H1 (cell line): ENCODE results near the gene PKNOX1. TPM values are rescaled to one million over a fixed set of nuclear protein-coding genes. Genes with fewer than 3 reads are reported as not detected.

Source experiments
- CHD7 ChIP-seq: fragments of 300-600 bp; sonication (generic); IDR thresholded peaks from 2 replicates; pipeline ENCODE4 v1.7.1; 2012; ENCODE audit warnings: low read length, moderate library complexity, mild to moderate bottlenecking, inconsistent platforms; ENCODE audit not compliant: insufficient replicate concordance
- CREB1 ChIP-seq: IDR thresholded peaks from 2 replicates; pipeline ENCODE4 v1.6.1; 2012; ENCODE audit warnings: inconsistent platforms
- GTF2F1 ChIP-seq: IDR thresholded peaks from 2 replicates; pipeline ENCODE4 v1.6.1; 2012; ENCODE audit warnings: low read depth, low read length, improper control_type of control experiment, borderline replicate concordance
- POLR2A ChIP-seq, 2 experiments: IDR thresholded peaks; 1 replicate in 1 of 2; 2 replicates in 1 of 2; pipeline ENCODE4 v1.6.1; 2011; ENCODE audit warnings: low read depth in 2 of 2, low read length in 2 of 2, mild to moderate bottlenecking in 2 of 2; ENCODE audit errors: control extremely low read depth in 1 of 2
- RBBP5 ChIP-seq: IDR thresholded peaks from 2 replicates; pipeline ENCODE4 v1.7.1; 2012; ENCODE audit warnings: low read depth, mild to moderate bottlenecking, inconsistent platforms, low read length, moderate library complexity, borderline replicate concordance
- SP2 ChIP-seq: IDR thresholded peaks from 2 replicates; pipeline ENCODE4 v1.6.1; 2012; ENCODE audit warnings: mild to moderate bottlenecking, low read length, inconsistent platforms
- TCF12 ChIP-seq: IDR thresholded peaks from 2 replicates; pipeline ENCODE4 v1.6.1; 2011; ENCODE audit warnings: low read depth, mild to moderate bottlenecking, low read length
- TEAD4 ChIP-seq: IDR thresholded peaks from 2 replicates; pipeline ENCODE4 v1.6.1; 2012; ENCODE audit warnings: low read depth, low read length, inconsistent platforms, mixed read lengths
- polyA plus RNA-seq, 7 experiments: library from polyadenylated mRNA; depleted of rRNA in 3 of 7; stranded (reverse) in 5 of 7; unstranded in 2 of 7; fragments of >200 nt in 5 of 7; fragments of 200-250 nt in 2 of 7; gene quantifications; 1 replicate in 5 of 7; 2 replicates in 1 of 7; 4 replicates in 1 of 7; pipeline versions ENCODE4 v1.2.1 to v1.2.3, GENCODE V29; 2011 to 2013; ENCODE audit warnings: missing spikeins in 2 of 7, mixed read lengths in 2 of 7
- total RNA-seq: library from RNA; stranded (reverse); fragmentation: NEBNext Ultra II Directional; extraction: Animal tissue kit (Norgen Biotek cat#: 25700); gene quantifications from 2 replicates; pipeline ENCODE4 v1.2.1, GENCODE V29; 2021
- TF ChIP-seq, protein P1 (sequence below): IDR thresholded peaks from 2 replicates; pipeline ENCODE4 v1.6.1; 2012; ENCODE audit warnings: low read length, inconsistent platforms

Gene PKNOX1
- total and polyA plus RNA-seq, 2 of the 8 experiments (the other 6 are each of a cell fraction or from before 2014, with no cell fraction given): 20.4 to 31.9 TPM

DNA sequence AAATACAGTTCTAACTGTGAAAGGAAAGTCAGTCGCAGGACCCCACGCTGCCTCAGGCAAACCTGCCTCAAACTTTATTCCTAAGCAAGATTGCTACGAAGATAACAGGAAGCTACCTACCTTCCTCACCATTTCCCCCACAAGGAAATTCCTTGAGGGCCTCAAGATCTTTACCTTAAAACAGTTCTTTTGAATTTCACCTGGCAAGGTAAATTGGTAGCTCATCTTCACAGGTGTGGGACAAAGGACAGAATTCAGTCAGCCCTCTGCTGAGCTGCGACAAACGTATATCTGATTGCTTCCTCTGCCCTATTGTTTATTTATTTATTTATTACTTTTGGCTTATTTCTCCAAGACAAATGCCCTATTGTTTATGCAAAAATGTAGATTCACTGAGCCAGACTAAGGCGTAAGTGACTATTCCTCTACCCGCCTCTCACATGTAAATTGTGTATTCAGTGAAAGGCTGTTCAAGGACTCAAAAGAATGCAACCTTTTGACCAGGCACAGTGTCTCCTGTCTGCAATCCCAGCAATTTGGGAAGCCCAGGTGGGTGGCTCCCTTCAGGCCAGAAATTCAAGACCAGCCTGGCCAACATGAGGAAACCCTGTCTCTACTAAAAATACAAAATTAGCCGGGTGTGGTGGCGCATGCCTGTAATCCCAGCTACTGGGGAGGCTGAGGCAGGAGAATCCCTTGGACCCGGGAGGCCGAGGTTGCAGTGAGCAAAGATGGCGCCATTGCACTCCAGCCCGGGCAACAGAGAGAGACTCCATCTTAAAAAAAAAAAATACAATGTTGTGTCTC, 17.3 kb upstream of the PKNOX1 start (continued):
- TF ChIP-seq TEAD4 (no peak), CREB1 (no peak), TCF12 (no peak), RBBP5 (no peak), SP2 (no peak), CHD7 (peak; percentile 77), GTF2F1 (no peak), POLR2A (IDR thresholded peaks at IDR 0.05; ENCODE audit: control extremely low read depth in 1 of 2, low read depth in 2 of 2, low read length in 2 of 2) (no peak; a peak in 1 of 3 replicates)
- TF ChIP-seq, protein P1, sequence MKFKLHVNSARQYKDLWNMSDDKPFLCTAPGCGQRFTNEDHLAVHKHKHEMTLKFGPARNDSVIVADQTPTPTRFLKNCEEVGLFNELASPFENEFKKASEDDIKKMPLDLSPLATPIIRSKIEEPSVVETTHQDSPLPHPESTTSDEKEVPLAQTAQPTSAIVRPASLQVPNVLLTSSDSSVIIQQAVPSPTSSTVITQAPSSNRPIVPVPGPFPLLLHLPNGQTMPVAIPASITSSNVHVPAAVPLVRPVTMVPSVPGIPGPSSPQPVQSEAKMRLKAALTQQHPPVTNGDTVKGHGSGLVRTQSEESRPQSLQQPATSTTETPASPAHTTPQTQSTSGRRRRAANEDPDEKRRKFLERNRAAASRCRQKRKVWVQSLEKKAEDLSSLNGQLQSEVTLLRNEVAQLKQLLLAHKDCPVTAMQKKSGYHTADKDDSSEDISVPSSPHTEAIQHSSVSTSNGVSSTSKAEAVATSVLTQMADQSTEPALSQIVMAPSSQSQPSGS: 0 out of 2 replicates have a peak, but pooled peaks have one; percentile 16
